ENCODE data around the gene SELENOK.

Gene SELENOK

GRCh38 chr3:53881691-53882593, 9.7 kb downstream of the SELENOK start, which contains the start of gene ACTR8:
Gene ACTR8, minus strand, starts transcription at chr3:53882152. Its CDS starts 51 bp downstream, at chr3:53882101.
- peak; percentile 64 for DNase-seq

GRCh38 chr3:53880396-53881345, 11.0 kb downstream of the SELENOK start:
- no peak for DNase-seq

GRCh38 chr3:53865732-53866499, 25.7 kb downstream of the SELENOK start:
- no peak for DNase-seq

GRCh38 chr3:53863145-53863544, 28.5 kb downstream of the SELENOK start:
- DNase-seq: no peak

GRCh38 chr3:53862241-53862640, 29.4 kb downstream of the SELENOK start:
- no peak for DNase-seq

- DNase-seq: no peak
Observed at GRCh38 chr3:53860196-53860595, 31.5 kb downstream of the SELENOK start.

GRCh38 chr3:53859178-53859577, 32.5 kb downstream of the SELENOK start:
- DNase-seq: no peak

- DNase-seq: no peak
Observed at GRCh38 chr3:53858096-53858741, 33.4 kb downstream of the SELENOK start.

GRCh38 chr3:53856964-53857363, 34.7 kb downstream of the SELENOK start:
- DNase-seq: no peak

GRCh38 chr3:53850895-53851294, 40.8 kb downstream of the SELENOK start:
- DNase-seq: no peak

- no peak for DNase-seq
Observed at GRCh38 chr3:53849916-53850315, 41.7 kb downstream of the SELENOK start.

GRCh38 chr3:53846851-53847155, 44.9 kb downstream of the SELENOK start:
- DNase-seq: no peak

- DNase-seq: peak; percentile 19
Observed at GRCh38 chr3:53846134-53846850, 45.4 kb downstream of the SELENOK start, which contains the start of the genes CHDH and IL17RB. Gene CHDH, minus strand, starts transcription at chr3:53846419. Its CDS starts 22,411 bp downstream, at chr3:53824008. Gene IL17RB, plus strand, starts transcription at chr3:53846568. Its CDS starts 21 bp downstream, at chr3:53846589.

GRCh38 chr3:53845881-53846133, 45.9 kb downstream of the SELENOK start:
- no peak for DNase-seq

- no peak for DNase-seq
Observed at GRCh38 chr3:53845103-53845880, 46.4 kb downstream of the SELENOK start.

GRCh38 chr3:53844262-53845102, 47.2 kb downstream of the SELENOK start:
- no peak for DNase-seq

- no peak for DNase-seq
Observed at GRCh38 chr3:53843195-53844177, 48.2 kb downstream of the SELENOK start.

- DNase-seq: no peak
Observed at GRCh38 chr3:53842436-53843194, 49.0 kb downstream of the SELENOK start.

Measured in NCI-H1436 (cell line).